ENCODE measurements around the gene DCBLD2.

- TF ChIP-seq EZH2 (IDR thresholded peaks at IDR 0.05; ENCODE audit: borderline replicate concordance, low read depth, low read length, severe bottlenecking): no peak
- TF ChIP-seq, protein P1, sequence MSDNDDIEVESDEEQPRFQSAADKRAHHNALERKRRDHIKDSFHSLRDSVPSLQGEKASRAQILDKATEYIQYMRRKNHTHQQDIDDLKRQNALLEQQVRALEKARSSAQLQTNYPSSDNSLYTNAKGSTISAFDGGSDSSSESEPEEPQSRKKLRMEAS (IDR thresholded peaks at IDR 0.05; ENCODE audit: insufficient read depth, insufficient read length): no peak
These were observed 3.8 kb downstream of the DCBLD2 start for GRCh38 chr3:98897701-98898100.
